Tibial nerve (tissue), 4 donors: ENCODE data around the gene NR1D1.

Experiments used
- EP300 ChIP-seq, 2 donors: sonication (generic); formaldehyde crosslinking; IDR thresholded peaks; one replicate each; pipeline ENCODE4 v1.6.1; 2017; ENCODE audit warnings: antibody characterized with exemption in 2 of 2, mild to moderate bottlenecking in 1 of 2
- POLR2A ChIP-seq, 2 donors: fragments of 450-650 bp; IDR thresholded peaks; one replicate each; pipeline ENCODE4 v1.6.1; 2017; ENCODE audit warnings: antibody characterized with exemption in 2 of 2, mild to moderate bottlenecking in 2 of 2, moderate library complexity in 2 of 2
- TF ChIP-seq, protein P1 (sequence below), 5 experiments: fragments of 200-600 bp in 3 of 5; fragments of 450-650 bp in 2 of 5; sonication (generic) in 3 of 5; IDR thresholded peaks; one replicate each; pipeline ENCODE4 v1.5.1; 2016 to 2019; ENCODE audit warnings: antibody characterized with exemption in 5 of 5, mild to moderate bottlenecking in 3 of 5, moderate library complexity in 2 of 5

DNA sequence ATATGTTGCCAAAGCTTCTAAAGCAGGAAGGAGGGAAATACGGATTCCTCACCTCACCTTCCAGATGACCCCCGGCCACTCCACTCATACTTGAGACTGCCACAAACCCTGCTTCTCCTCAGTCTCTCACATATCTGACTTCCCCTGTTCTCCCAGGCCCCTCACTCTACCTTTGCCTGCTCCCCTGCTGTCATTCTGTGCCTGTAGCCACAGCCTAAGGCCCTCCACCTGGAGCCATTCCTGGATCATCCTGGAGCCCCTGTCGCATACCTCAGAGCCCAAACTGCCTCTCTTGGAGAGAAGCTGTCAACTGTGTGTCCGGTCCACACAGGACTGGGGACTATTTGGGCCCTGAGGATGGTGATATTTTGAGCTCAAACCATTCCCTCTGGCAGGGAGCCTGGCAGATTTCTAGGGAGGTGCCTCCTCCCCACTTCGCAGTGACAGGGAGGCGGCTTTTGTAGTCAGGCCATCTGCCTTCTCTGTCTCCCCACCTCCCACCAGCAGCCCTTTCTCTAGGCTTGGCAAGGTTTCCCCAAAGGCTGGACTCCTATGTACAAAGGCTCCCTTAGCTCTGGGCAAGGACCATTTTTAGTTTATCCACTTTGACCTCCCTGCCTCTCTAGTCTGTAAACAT is 43.9 kb downstream of the NR1D1 start:
- TF ChIP-seq, protein P1, sequence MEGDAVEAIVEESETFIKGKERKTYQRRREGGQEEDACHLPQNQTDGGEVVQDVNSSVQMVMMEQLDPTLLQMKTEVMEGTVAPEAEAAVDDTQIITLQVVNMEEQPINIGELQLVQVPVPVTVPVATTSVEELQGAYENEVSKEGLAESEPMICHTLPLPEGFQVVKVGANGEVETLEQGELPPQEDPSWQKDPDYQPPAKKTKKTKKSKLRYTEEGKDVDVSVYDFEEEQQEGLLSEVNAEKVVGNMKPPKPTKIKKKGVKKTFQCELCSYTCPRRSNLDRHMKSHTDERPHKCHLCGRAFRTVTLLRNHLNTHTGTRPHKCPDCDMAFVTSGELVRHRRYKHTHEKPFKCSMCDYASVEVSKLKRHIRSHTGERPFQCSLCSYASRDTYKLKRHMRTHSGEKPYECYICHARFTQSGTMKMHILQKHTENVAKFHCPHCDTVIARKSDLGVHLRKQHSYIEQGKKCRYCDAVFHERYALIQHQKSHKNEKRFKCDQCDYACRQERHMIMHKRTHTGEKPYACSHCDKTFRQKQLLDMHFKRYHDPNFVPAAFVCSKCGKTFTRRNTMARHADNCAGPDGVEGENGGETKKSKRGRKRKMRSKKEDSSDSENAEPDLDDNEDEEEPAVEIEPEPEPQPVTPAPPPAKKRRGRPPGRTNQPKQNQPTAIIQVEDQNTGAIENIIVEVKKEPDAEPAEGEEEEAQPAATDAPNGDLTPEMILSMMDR (IDR thresholded peaks at IDR 0.05) = no peak
- no peak for TF ChIP-seq POLR2A (IDR thresholded peaks at IDR 0.05)
- no peak for TF ChIP-seq EP300 (IDR thresholded peaks at IDR 0.05)
